ES-I3 (cell line): ENCODE data around the gene SLC35F2.
"Not testable (repeated sequence)": the region's sequence is repeated elsewhere in the genome, so short reads cannot be mapped to it uniquely, and the experiment has no call there.

Source experiments
- H3K36me3 ChIP-seq: 2 replicates; pipeline ENCODE4 v1.6.1; 2013; ENCODE audit warnings: mild to moderate bottlenecking, low read length, control low read depth, moderate library complexity; ENCODE audit not compliant: insufficient read depth
- H3K4me1 ChIP-seq: 2 replicates; pipeline ENCODE4 v1.6.1; 2013; ENCODE audit warnings: mild to moderate bottlenecking, control low read depth, low read length; ENCODE audit not compliant: insufficient read depth
- H3K9ac ChIP-seq: 2 replicates; pipeline ENCODE4 v1.6.1; 2013; ENCODE audit warnings: low read depth, mild to moderate bottlenecking, low read length, moderate library complexity
- H3K9me3 ChIP-seq: 2 replicates; pipeline ENCODE4 v1.6.1; 2013; ENCODE audit warnings: mild to moderate bottlenecking, low read length, moderate library complexity; ENCODE audit not compliant: control insufficient read depth, insufficient read depth

SLC35F2 gene

DNA sequence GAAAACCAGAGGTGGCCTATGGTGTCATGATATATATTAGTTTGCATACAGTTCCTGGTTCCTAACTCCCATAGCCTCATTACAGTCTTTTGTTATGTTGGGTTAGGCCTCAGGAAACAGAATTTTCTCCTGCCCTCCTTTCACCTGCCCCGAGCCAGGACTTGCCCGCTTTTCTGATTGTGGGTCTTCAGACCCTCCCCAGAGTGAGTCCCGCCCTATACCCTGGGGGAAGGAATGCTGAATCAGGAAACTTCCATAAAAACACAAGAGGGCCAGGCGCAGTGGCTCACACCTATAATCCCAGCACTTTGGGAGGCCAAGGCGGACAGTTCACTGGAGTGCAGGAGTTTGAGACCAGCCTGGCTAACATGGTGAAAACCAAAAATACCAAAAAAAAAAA, 70.9 kb downstream of the SLC35F2 start:
- Histone ChIP-seq H3K36me3 (no peaks in the 10 kb centered on the region), H3K9me3 (no peaks in the 10 kb centered on the region)

DNA sequence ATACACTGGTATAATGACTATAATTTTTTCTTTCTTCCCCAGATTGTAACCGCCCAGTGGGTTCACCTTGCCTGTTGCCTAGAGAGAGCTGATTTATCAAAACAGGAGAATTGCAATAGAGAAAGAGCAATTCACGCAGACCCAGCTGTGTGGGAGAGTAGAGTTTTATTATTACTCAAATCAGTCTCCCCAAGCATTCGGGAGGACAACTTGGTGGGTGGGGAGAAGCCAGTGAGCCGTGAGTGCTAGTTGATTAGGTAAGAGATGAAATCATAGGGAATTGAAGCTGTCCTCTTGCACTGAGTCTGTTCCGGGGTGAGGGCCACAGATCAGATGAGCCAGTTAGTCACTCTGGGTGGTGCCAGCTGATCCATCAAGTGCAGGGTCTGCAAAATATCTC, 73.2 kb downstream of the SLC35F2 start:
- H3K9ac ChIP-seq = no peak overlapping the region
- H3K9me3 ChIP-seq = no peaks in the 10 kb centered on the region
- peaks cover 6% of the 10 kb centered on the region for H3K4me1 ChIP-seq
- H3K36me3 ChIP-seq = no peaks in the 10 kb centered on the region

More for the DNA sequence above, 70.9 kb downstream of the SLC35F2 start:
- Histone ChIP-seq H3K9ac (no peak overlapping the region), H3K4me1 (peaks cover 6% of the 10 kb centered on the region)

DNA sequence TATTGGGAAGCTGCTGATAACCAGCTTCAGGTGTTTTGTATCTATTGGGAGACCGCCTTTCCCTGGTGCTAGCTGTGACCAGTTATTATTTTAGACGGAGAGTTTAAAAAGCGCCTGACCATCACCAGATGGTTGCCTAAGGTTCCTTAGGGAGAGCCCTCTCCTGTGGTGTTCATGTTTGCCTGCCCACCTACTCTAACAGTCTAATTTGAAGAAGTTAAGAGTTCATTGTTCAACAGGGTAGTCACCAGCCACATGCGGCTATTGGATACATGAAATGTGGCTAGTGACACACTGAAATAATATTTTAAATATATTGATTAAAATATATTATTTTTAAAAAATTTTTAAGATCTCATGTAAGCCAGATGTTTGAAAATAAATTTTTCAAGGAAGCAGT, 75.5 kb downstream of the SLC35F2 start:
- Histone ChIP-seq H3K4me1 (peaks cover under 1% of the 10 kb centered on the region), H3K36me3 (no peaks in the 10 kb centered on the region), H3K9me3 (no peaks in the 10 kb centered on the region), H3K9ac (no peak overlapping the region)

DNA sequence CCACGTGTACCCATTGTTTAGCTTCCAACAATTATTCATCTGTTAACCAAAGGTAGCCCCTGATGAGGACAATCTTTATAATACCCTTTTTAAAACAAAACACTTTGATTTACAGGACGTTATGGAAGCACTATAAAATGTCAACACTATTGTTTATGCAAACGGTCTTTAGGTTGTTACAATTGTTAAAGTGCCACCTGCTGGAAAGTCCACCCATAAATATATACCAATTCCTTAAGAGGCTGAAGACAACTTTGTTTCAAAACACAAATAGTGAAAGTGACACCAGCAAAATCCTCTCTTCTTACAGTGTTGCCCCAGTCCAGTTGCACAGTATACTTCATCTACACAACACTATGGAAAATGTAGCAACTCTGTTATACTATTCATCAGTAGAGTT, 77.8 kb downstream of the SLC35F2 start:
- Histone ChIP-seq H3K4me1 (no peaks in the 10 kb centered on the region), H3K36me3 (no peaks in the 10 kb centered on the region), H3K9me3 (no peaks in the 10 kb centered on the region), H3K9ac (no peak overlapping the region)

GRCh38 chr11:107780136-107780535, 78.5 kb downstream of the SLC35F2 start:
- Histone ChIP-seq H3K9ac (no peak overlapping the region), H3K4me1 (no peaks in the 10 kb centered on the region), H3K9me3 (no peaks in the 10 kb centered on the region), H3K36me3 (no peaks in the 10 kb centered on the region)

- H3K36me3 ChIP-seq = no peaks in the 10 kb centered on the region
- H3K9me3 ChIP-seq = no peaks in the 10 kb centered on the region
- H3K4me1 ChIP-seq = no peaks in the 10 kb centered on the region
- H3K9ac ChIP-seq = no peak overlapping the region
Measured at GRCh38 chr11:107778839-107779517, 79.6 kb downstream of the SLC35F2 start.

GRCh38 chr11:107777110-107777509, 81.5 kb downstream of the SLC35F2 start:
- no peak overlapping the region for H3K9ac ChIP-seq
- H3K4me1 ChIP-seq = no peaks in the 10 kb centered on the region
- H3K36me3 ChIP-seq = no peaks in the 10 kb centered on the region
- no peaks in the 10 kb centered on the region for H3K9me3 ChIP-seq

DNA sequence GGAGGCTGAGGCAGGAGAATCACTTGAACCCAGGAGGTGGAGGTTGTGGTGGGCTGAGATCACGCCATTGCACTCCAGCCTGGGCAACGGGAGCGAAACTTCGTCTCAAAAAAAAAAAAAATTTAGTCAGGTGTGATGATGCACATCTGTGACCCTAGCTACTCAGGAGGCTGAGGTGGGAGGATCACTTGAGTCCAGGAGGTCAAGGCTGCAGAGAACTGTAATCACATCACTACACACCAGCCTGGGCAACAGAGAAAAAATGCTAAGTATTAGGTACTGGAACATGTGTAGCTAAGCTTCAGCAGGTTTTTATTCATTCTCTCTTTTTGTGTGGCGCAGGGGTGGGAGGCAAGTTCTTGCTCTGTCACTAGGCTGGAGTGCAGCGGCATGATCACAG, 82.5 kb downstream of the SLC35F2 start:
- H3K36me3 ChIP-seq = no peaks in the 10 kb centered on the region
- H3K9ac ChIP-seq = no peak overlapping the region
- H3K9me3 ChIP-seq = no peaks in the 10 kb centered on the region
- H3K4me1 ChIP-seq = no peaks in the 10 kb centered on the region

- Histone ChIP-seq H3K9ac (no peak overlapping the region), H3K4me1 (peaks cover 5% of the 10 kb centered on the region; the same call in 1 of the 2 replicates), H3K36me3 (no peaks in the 10 kb centered on the region), H3K9me3 (no peaks in the 10 kb centered on the region)
Measured at GRCh38 chr11:107770551-107770951, 88.0 kb downstream of the SLC35F2 start.

DNA sequence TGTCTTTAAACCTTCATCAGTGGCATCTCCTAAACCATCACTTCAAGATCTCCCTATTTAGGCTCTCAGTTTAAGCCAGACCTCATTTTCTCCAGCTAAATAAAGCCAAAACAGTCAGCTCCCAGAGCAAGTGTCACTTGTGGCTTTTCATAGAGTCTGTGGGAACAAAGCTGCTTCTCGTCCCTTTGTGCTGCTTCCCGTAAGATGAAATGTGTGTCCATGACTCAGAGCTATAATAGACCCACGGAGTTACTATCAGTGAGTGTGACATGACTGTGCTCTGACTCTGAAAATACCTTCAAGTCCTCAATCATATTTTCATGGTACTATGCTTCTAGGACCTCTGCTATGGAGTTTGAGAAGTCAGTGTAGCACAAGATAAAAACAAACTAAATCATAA, 89.4 kb downstream of the SLC35F2 start:
- Histone ChIP-seq H3K9ac (no peak overlapping the region), H3K4me1 (peaks cover 5% of the 10 kb centered on the region; the same call in 1 of the 2 replicates), H3K9me3 (no peaks in the 10 kb centered on the region), H3K36me3 (no peaks in the 10 kb centered on the region)

DNA sequence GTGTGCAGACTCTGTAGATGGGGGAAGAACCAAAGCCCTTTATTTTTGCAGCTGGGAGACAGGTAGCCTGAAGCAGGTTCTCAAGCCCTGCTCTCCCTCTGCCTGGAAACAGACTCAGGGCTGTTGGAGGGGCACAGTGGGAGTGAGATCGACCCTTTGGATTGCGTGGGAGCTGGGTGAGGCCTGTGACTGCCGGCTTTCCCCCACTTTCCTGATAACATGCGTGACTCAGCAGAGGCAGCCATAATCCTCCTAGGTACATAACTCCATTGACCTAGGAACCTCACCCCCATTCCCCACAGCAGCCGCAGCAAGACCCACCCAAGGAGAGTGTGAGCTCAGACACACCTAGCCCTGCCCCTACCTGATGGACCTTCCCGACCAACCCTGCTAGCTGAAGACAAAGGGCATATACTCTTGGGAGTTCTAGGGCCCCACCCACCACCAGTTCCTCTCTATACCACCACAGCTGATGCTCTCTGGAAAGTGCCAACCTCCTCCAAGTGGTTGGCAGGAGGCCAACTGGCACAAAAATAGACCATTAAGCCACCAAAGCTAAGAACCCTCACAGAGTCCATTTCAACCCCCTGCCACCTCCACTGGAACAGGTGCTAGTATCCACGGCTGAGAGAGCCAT, 99.8 kb downstream of the SLC35F2 start:
- not testable (repeated sequence) for H3K9ac ChIP-seq, H3K36me3 ChIP-seq, H3K4me1 ChIP-seq, H3K9me3 ChIP-seq

- Histone ChIP-seq H3K4me1 (no peaks in the 10 kb centered on the region), H3K36me3 (no peaks in the 10 kb centered on the region), H3K9ac (no peak overlapping the region), H3K9me3 (no peaks in the 10 kb centered on the region)
Measured at GRCh38 chr11:107757661-107758060, 100.9 kb downstream of the SLC35F2 start.

DNA sequence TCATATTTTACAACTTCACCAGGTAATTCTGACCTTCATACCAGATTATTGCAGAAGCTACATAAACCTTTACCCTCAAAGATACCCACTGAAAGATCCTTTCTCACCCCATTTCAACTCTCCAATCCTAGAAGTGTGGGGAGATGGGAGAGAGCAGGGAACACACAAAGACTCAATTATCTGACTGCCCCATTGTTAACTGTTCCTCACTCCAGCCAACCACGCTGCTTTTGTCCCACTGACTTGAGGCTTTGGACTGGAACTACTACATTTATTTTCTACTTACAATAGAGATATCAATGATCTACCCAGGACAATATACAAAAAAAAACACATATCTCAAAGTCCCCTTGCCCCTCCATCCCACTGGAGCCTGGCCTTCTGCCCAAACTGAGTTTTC, 102.0 kb downstream of the SLC35F2 start:
- no peaks in the 10 kb centered on the region for H3K36me3 ChIP-seq
- no peak overlapping the region for H3K9ac ChIP-seq
- H3K4me1 ChIP-seq = no peaks in the 10 kb centered on the region
- no peaks in the 10 kb centered on the region for H3K9me3 ChIP-seq

- Histone ChIP-seq H3K9me3 (no peaks in the 10 kb centered on the region), H3K36me3 (no peaks in the 10 kb centered on the region), H3K9ac (no peak overlapping the region), H3K4me1 (no peaks in the 10 kb centered on the region)
Measured at GRCh38 chr11:107752949-107753822, 105.4 kb downstream of the SLC35F2 start.

DNA sequence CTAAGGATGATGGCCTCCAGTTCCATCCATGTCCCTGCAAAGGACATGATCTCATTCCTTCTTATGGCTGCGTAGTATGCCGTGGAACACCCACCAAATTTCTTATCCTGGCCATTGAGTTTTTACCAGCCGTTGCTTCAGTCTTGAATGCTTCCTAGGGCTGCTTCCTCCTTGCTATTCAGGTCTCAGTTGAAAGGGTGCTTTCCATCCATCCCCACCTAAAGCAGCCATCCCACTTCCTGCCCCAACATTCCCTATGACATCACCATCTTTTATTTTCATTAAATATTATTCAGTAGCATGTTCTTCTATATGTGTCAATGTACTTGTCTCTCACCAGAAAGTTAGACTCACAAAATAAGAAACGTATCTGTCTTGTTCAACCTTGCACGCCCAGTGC, 106.1 kb downstream of the SLC35F2 start:
- H3K9me3 ChIP-seq = no peaks in the 10 kb centered on the region
- H3K4me1 ChIP-seq = no peaks in the 10 kb centered on the region
- no peaks in the 10 kb centered on the region for H3K36me3 ChIP-seq
- no peak overlapping the region for H3K9ac ChIP-seq
